Hematopoietic multipotent progenitor cell treated with erythropoietin and hydrocortisone succinate and interleukin-3 and kit ligand, for 4 days (in vitro differentiated cells): ENCODE results near the gene ACTRT2.

ENCODE experiments used
- DNase-seq: peaks from one replicate; pipeline ENCODE4 v3.0.0-alpha.2; 2015

Gene ACTRT2

DNA sequence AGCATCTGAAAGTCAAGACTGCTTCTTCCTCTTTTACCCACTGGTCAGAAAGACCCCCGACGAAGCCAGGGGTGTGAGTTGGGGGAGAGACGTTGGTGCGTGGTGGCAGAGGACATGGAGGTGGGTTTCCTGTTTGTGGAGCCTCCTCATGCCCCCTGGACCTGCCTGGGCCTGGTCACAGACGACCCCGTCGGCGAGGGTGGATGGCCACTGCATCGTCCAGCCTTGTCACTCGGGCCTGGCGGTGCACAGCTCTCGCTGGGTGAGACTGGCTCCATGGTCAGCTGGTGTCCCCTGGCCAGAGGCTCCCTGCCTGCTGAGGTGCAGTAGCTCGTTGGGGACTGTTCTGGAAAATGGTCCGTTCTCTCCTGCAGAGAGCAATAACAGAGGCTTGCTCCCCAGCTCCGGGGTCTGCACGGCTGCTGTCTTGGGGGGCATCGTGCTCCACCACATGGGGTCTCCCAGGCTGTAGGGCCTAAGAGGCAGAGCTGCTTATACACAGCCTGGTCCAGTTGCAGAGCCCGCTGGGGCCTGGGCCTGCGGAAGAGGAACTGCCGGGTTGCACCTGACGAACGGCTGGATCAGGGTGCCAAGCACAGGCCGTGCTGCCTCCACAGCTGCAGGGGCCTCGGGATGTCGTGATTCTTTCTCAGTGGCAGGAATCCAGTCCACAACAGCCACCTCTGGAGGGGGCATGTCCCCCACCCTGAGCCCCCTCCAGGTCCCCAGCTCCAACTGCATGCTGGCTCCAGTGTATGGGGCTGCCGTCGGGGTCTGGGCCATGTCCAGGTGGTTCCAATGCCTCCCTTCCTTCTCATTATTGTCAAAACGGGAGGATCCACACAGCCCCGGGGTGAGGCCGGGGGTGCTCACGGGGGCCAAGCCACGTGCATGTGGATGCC lies 18.0 kb upstream of the ACTRT2 start:
- DNase-seq: no peak

DNA sequence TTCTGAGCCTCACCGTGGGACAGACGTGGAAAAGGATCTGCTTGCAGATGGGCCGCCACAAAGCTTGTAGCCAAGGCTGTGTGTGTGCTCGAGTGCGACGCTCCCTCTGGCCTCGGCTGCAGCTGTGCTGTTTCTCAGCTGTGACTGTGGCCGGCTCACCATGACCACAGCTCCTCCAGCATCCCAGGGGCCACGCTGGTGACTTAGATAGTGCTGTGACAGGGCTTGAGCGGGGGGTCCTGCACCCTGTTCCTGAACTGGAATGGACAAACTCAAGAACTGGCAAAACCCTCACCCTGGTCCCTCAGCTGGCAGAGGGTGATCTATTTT lies 17.4 kb upstream of the ACTRT2 start:
- no peak for DNase-seq

DNA sequence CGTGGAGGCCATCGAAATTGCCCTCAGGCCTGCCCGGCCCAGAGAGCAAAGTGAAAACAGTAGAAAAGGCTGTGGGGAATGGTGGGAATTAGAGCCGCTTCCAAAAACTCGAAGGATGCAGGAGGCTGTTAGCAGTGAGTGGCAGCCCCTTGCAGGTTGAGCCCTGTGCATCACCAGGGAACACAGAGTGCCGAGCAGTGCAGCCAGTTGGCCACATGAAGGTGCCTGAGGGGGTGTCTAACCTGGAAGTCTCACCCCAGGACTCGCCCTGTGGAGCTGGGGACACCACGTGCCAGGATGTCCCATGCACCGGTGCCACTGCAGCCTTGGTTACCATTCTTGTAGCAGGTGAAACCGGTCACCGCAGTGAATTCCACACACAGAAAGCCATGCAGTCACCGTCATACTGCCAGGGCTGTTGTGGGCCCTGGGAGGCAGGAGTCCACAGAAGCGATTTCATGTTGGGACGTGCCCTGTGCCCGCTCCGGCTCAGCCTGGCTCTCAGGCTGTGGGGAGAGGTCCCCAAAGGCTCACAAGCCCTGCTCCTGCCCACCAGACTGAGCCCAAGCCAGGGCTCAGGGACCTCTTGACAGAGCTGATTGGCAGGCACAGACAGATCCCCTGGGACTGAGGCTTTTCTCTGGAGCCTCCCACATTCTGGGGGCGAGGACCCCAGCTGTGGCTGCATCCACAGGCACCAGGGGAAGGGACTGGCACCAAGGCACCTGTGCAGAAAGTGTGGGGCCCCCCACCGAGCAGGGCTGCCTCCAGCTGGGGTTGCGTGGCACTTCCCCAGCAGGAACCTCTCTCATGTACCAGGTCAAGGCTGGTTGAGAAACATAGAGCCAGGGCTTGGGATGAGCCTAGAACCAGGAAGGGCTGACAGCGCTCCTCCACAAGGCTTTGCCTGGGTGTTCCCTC lies 16.7 kb upstream of the ACTRT2 start:
- no peak for DNase-seq

DNA sequence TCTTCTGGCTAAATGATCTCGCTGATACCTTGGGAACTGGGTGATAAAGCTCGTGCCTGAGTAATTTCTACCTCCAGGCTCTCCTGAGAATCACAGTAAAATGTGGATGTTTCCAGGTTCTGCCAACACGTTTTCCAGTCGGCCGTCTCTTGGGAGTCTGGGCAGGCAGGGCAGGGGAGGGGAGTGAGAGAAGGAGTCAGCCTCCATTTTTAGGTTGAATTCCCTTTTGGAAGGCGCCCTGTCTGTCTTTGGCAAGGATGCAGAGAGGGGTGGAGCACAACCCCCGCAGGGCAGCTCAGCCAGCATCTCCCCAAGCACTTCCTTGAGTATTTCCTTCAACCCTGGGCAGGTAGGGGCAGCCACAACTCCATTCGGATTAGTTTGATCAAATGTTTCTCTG lies 15.5 kb upstream of the ACTRT2 start:
- DNase-seq: no peak

DNA sequence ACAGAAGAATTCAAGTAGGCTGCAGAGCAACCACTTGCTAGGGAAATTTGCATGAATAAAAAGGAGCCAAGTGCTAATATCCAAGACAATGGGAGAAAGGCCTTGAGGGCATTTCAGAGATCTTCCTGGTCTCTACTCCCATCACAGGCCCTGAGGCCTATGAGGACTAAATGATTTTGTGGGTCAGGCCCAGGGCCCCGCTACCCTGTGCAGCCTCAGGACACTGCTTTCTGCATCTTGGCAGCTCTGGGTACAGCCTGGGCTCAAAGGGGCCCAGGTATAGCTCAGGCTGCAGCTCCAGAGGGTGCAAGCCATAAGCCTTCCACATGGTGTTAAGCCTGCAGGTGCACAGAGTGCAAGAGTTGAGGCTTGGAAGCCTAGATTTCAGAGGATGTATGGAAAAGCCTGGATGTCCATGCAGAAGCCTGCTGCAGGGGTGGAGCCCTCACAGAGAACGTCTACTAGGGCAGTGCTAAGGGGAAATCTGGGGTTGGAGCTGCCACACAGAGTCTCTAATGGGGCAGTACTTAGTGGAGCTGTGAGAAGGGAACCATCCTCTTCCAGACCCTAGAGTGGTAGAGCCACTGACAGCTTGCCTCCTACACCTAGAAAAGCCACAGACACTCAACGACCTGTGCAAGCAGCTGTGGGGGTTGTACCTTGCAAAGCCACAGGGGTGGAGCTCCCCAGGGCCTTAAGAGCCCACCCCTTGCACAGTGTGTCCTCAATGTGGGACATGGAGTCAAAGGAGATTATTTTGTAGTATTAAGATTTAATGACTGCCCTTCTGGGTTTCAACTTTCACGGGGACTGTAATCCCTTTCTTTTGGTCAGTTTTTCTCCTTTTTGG lies 13.7 kb upstream of the ACTRT2 start:
- no peak for DNase-seq

DNA sequence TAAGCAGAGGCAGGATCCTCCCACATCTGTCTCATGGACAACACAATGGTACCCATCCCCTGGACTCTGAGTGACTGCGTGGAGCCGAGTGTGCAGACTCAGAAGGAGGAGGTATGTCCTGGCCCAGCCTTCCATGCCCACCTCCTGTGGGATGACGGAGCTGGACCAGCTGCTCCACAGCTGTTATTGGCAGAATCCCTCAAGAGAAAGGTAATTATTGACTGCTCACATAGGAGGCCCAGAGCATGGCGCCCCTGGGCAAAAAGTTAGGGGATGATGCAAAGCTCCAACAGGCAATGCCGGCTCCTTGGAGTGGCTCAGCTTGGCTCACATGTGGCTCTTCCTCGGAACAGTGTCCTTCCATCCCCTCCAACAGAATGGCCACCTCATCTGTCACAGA lies 12.2 kb upstream of the ACTRT2 start:
- no peak for DNase-seq

DNA sequence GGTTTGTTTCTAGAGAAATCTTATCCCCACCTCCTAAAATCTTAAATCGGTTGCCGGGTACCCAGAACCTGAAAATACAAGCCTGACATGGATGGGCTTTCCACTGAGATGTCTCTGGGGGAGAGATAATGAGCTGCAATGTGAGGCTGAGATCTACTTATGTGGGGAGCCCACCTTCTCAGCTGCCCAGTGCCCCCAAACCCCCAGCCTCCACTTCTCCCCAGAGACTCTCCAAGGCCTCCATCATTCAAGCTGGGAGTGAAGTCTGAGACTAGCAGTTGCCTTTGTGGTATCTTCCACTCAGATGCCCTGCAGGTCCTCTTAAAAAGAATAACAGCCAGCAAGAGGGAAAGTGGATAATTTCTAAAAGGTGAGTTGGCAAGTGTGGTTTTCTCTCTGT lies 11.7 kb upstream of the ACTRT2 start:
- no peak for DNase-seq

DNA sequence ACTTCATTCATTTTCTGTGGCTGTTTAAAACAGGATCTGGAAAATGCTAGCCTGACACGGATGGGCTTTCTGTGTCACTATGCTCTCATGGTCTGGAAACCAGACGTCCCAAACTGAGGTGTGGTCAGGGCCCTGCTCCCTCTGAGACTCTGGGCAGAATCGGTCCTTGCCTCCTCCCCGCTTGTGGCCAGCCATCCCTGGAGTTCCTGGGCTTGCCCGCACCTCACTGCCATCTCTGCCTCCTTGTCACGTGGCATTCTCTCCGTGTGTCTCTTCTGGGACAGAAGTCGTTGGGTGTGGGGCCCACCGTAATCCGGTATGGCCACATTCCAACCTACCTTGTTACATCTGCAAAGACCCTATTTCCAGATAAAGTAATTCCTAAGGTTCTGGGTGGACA lies 10.1 kb upstream of the ACTRT2 start:
- DNase-seq: no peak

DNA sequence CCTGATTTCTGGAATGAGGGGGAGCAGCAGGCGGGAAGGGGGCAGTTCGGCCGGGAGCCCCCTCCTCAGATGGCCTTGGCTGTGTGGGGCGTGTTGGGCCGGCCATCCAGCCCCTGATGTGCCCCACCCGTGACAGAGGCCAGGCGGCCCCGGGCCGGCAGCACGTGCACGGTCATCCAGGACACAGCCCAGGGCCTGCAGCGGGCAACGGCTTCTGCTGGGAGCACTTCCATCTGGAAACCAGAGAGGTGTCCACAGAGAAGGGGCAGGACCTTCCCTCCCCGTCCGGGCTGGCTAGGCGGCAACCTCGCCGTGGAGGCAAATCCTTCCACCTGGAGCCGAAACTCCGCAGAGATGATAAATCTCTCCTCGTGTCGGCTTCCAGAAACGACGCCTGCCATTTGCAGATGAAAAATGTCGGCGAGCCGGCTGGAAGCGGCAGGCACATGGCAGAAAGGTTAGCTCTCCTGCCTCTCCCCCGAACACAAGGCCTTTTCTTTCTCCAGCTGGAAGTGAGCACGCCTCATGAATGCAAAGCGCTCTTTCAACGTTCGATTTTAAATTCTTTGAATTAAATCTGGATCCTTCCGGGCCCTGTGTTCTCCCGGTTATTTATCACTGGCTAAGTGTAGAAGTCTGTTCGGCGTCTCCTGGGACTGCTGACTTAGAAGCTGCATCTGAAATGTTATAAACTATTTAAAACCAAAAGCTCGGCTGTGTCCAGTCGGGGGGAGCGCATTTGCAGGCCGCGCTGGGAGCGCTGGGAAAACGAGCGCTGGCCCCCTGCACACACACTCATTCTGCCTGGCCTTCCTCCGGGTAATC lies 9.4 kb upstream of the ACTRT2 start:
- DNase-seq: no peak

DNA sequence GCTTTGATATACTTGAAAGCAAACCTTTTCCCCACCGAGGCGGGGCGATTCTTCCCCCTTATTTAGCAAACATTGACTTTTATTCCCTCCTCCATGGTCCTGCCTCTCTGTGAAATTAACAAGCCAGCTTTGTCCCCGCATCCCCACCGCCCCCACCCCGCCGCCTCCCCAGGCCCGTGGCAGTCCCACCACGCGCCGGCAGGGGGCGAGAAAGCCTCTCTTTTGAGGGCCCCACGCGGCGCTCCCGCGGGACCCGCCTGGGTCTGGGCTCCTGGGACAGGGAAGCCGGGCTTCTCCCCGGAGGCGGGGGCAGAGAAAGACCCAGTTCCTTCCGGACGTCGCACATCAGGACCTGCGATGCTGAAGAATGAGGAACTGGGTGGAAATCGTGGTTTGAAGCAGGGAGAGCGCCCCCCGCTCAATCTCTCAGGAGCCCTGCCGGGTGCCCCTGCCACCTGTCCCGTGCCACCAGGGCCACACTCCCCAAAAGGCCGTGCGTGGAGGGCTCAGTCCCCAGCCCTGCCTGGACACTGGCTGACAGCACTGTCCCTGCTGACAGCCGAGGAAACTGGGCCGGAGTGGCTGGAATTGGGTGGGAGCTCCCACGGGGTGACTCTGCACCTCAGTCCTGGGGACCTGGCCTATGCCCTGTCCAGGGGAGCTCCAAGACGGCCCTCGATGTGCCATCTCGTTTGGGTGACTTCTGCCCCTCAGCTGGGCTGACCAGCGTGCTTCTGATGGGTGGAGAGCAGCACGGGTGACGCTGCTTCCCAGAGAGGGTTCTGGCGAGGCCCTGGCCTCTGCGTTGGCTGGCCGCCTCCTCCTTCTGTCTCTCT lies 8.6 kb upstream of the ACTRT2 start:
- peak; percentile 55 for DNase-seq

DNA sequence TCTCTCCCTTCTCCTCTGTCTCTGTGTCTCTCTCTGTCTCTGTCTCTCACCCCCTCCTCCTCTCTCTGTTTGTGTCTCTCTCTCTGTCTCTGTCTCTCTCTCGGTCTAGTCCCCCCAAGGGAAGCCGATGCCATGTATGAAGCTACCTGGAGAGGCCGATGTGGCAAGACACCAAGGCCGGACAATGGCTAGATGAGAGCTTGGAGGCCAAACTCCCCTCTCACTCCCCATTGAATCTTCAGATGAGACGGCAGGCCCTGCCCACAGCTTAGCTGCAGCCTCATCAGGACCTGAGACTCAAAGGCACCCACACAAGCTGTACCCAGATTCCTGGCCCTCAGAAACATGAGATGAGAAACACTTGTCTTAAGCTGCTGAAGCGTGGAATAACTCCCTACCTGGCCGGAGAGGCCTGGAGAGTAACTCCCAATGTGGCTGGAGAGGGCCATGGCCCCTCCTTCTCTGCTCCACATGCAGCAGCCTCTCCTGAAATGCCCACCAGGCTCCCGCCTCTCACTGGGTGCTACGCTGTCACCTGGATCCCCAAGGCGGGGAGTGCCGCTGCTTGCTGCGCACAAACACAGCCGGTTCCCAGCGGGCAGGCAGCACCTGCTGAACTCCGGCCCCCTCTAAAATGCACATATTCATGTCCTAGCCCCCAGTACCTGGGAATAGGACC lies 7.8 kb upstream of the ACTRT2 start:
- DNase-seq: no peak

DNA sequence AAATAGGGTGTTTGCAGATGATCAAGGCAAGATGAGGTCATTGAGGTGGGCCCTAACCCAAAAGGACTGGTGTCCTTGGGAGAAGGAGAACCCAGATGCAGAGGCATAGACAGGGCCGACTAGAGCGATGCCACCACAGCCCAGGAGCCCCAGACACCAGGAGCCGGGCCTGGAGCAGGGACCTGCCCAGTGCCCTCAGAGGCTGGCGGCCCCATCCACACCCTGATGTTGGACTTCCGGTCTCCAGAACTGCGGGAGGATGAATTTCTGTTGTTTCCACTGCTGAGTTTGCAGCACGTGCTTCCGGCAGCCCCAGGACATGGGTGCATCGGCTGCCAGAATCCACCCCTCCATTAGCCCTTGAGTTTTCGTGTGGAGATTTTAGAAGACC lies 7.2 kb upstream of the ACTRT2 start:
- DNase-seq: no peak

DNA sequence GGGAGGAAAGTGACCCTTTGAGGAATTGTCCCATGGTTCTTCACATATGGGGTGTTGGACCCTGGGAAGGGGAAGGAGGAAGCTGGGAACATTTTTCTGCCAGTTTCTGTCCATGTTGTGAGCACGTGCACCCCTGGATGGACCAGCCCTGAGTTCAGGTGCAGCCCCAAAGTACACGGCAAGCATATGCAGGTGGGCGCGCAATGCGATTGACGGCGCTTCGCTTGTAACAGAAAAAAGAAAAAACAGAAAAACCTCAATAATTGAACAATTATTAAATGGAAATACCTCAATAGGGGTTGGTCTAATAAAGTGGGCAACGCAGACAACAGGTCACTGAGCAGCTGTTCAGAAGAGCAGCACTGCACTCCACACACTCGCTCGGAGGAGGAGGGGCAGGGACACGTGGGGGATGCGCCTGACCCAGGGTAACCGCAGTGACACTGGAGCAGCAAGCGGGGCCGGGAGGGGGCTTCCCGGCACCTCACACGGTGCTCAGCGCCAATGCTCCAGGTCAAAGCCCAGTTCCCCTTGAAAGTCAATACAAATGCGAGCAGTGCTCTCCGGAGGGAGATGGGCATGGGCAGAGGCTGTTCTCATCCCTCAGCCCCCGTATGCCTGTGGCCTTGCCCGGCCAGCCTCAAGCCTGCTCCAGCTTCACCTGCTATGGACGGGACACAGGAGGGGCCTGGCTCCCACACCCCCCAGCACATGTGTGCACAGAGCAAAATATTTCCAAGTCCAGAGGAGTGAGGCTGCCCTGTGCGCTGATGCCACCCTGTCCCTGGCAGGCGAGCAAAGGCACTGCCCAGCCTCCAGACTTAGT lies 6.6 kb upstream of the ACTRT2 start:
- DNase-seq: no peak

DNA sequence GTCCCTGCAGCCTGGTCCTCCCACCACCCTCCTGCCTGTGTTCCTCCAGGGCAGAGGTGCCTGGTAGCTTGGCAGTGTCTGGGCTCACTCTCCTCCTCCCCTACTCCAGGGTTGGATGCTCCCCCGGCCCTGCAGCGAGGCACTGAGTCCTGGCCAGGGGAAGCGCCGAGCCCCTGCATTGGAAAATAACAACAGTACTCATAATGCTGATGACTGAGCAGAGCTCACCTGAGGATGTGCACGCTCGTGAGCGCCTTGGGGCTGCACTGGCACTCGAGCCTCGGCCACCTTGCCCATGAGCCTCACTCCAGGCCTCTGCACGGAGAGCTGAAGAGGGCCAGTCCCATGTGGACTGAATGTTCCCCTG lies 6.0 kb upstream of the ACTRT2 start:
- DNase-seq: no peak

DNA sequence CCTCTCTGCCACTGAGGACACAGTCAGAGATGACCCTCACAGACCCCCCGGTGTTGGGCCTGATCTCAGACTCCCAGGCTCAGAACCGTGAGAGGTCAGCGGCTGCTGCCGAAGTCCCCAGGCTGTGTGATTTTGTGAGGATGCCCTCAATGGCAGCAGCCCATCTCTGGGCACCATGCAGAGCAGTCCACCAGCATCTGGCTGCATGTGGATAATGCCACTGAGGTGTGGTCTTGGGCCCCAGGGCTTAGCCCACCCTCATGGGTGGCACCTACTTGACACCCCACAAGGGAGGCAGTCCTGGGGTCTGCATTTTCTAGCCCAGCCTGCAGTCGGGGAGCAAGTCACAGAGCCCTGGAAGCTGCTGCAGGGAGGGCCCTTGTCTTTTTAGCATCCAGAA lies 5.5 kb upstream of the ACTRT2 start:
- no peak for DNase-seq

DNA sequence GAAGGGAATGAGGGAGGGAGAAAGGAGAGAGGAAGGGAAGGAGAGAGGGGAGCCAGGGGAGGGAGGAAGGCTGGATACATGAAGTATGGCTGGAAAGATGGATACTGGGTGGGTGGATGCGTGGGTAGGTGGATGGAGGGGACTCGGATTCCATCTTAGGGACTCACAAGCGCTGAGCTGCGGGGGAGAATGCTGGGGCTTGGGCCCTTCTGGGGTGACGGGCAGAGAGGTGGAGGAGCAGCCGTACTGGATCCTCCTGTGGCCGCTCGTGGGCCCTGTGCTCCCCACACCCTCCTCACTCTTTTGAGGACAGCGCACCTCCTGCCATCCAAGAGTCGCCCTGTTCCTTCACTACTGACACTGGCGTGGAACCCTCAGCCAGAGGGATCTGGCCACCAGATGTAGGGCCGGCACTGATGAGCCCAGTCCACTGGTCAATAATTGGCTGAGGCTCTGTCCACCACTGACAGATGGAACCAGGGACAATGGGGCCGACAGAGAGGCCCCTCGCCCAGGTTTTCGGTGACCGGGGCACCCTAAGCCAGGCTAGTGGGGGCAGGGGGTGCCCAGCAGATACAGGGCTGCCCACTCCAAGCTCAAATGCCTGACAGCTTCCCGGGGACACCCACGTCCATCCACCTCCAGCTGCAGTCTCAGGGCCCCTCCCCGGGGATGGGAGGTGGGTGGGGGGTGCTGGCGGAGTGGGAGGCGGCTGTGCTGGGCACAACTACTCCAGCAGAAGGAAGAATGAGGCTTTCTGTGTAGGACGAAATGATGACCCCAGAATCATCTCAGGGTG lies 4.4 kb upstream of the ACTRT2 start:
- no peak for DNase-seq

DNA sequence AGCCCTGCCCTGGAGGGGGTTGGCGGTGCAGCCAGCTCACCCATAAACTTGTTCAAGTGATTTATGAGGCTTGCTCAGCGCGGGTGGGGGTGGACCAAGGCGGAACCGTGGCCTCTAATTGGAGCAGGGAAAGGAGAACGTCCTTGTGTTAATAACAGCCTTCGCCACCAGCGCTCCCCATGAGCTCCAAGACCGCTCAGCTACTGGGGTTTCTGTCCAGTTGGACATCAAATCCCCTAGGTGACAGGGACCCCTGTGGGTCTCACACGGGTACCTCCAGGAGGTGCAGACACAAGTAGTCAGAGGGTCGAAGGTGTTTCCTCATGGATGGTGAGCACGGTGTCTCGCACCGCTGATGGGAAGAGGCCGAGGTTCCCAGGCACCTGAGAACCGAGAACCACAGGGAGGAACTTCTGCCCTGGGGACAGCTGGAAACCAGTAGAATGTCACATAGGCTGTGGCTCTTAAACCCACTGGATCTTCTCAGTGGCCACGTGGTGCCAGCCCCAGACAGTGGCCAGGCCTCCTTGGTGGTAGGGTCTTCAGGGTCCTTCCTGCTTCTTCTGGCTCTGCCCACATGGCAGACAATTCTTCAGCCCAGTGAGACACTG lies 3.7 kb upstream of the ACTRT2 start:
- DNase-seq: no peak

DNA sequence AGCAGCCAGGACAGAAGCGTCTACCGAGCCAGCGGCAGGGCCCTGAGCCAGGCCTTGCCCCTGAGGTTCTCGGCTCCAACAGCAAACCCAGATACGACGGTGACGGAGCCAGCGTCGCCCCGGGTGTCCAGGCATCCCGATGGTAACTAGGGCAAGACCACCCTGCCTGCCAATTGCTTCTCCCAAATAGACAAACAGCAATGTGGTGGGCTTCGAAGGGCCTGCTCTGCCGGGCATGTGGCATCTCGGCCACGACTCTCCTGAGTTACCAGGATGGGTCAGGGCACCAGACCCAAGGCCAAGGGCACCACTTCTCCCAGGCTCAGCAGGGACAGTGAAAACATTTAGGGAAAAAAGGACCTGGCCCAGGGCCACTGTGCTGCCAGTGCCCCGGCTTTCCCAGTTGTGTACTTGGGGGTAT lies 3.2 kb upstream of the ACTRT2 start:
- no peak for DNase-seq

DNA sequence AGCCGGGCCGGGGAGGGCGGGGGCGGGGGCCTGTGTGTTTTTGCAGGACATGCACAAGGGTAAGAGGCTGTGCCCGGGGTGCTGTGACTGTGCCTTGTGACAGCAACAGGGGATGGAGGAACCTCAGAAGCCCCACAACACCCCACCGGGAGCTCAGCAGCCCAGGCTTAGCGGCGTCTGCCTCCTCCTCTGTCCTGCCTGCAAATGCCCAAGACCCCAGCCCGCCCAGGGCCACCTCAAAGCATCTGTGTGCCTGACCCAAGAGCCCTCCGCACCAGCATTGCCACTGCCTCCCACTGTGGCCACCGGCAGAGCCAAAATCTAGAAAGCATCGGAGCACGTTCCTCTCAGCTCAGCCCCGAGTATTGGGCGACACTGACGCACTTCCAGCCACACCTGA lies 2.7 kb upstream of the ACTRT2 start:
- no peak for DNase-seq
